Stimulated activated CD4-positive, alpha-beta T cell treated with anti-CD3 and anti-CD28 coated beads, Interleukin-12 subunit alpha, Interleukin-12 subunit beta, amount 100 ng/mL, for 24 hours (primary cell): Measurements from ENCODE around the gene PRICKLE2.

Experiments used
- DNase-seq, 2 experiments: peaks; one replicate each; pipeline ENCODE4 v3.0.0-alpha.2; 2020; ENCODE audit warnings: low read depth in 2 of 2

Gene PRICKLE2

DNA sequence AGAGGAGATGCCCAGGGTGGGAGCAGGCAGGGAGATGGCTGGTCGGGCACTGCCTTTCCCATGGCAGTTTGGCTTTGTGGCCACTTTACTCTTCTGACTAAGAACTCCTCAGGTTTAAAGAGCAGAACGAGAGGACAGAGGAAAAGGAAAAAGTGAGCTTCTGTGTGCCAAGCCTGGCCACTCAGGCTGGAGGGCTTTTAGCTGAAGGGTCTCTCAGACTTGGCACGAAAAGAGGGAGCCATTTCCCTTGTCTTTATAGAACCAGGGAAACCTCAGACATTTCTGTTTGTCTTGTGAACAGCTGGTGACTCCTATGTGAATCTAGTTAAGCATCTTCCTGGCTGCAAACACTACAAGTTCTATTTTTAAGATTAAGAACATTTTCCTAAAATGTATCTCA, 178.7 kb downstream of the PRICKLE2 start:
- DNase-seq, result no peak

DNA sequence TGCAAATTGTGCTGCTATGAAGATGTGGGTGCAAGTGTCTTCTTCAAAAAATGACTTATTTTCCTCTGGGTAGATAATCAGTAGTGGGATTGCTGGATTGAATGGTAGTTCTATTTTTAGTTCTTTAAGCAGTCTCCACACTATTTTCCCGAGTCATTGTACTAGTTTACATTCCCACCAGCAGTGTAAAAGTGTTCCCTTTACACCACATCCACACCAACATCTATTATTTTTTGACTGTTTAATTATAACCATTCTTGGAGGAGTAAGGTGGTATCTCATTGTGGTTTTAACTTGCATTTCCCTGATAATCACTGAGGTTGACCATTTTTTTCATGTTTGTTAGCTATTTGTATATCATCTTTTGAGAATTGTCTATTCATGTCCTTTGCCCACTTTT, 182.3 kb downstream of the PRICKLE2 start:
- no peak for DNase-seq
